ENCODE data around the gene KIF19.
A peak's percentile ranks its signal among the peaks of the same experiment; 100 is the strongest.
"Not testable (repeated sequence)": the region's sequence is repeated elsewhere in the genome, so short reads cannot be mapped to it uniquely, and the experiment has no call there.

KIF19 gene, protein sequence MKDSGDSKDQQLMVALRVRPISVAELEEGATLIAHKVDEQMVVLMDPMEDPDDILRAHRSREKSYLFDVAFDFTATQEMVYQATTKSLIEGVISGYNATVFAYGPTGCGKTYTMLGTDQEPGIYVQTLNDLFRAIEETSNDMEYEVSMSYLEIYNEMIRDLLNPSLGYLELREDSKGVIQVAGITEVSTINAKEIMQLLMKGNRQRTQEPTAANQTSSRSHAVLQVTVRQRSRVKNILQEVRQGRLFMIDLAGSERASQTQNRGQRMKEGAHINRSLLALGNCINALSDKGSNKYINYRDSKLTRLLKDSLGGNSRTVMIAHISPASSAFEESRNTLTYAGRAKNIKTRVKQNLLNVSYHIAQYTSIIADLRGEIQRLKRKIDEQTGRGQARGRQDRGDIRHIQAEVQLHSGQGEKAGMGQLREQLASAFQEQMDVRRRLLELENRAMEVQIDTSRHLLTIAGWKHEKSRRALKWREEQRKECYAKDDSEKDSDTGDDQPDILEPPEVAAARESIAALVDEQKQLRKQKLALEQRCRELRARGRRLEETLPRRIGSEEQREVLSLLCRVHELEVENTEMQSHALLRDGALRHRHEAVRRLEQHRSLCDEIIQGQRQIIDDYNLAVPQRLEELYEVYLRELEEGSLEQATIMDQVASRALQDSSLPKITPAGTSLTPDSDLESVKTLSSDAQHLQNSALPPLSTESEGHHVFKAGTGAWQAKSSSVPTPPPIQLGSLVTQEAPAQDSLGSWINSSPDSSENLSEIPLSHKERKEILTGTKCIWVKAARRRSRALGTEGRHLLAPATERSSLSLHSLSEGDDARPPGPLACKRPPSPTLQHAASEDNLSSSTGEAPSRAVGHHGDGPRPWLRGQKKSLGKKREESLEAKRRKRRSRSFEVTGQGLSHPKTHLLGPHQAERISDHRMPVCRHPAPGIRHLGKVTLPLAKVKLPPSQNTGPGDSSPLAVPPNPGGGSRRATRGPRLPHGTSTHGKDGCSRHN

DNA sequence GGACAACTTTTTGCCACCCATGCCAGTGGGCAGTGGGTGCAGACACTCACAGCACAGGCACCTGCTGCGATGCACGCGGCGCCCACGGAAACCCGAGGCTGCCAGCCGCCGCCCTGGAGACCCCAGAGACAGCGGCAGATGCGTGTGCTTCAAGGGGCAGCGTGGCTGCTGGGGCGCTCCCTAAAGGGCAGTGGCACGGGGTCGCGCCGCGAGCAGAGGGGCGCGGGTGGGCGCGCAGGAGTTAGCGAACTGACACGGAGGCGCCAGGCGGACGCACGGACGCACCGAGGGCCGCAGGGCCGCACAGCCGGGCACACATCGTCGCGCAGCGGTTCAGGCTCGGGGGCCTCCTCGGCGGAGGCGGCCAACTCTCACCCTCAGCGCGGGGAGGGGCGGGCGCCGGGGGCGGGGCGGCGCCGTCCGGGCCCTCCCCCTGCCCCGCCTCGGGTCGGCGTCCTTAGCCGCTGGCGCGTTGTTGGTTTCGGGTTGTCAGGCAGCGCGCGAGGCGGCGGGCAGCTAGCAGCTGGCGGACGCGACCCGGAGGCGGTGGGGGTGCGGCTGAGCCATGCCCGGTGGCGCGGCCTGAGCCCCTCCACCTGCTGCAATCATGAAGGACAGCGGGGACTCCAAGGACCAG lies at the start of gene KIF19:
Gene KIF19, plus strand, starts transcription at position 484 of the 637 bp plus-strand sequence. Its CDS starts 124 bp downstream, at position 608.
- peak; percentile 20 for DNase-seq

DNA sequence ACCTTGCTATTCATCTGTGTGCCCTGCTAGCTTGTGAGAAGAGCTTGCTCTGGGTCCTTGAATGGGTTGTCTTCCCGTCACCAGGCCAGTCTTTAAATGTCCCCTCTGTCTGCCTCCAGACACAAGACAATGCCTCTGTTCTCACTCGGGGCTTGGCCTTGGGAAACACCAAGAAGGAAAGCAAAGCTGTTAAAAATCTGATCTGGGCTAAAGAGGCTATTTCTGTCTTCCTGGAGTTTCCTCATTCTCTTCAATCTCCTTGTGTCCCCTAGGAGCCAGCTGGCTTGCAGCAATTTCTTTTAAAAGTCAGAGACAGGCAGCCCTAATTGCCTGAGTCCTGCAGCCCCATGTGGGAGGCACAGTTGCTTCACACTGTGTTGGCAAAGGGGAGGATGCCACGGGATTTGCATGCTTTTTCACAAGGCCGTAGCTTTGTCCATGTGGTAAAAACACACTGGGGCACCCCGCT lies 49.5 kb upstream of the KIF19 start:
- DNase-seq, result no peak

GRCh38 chr17:74277935-74278334 lies 48.1 kb upstream of the KIF19 start:
- no peak for DNase-seq

GRCh38 chr17:74279617-74280016 lies 46.4 kb upstream of the KIF19 start:
- DNase-seq, result not testable (repeated sequence)

DNA sequence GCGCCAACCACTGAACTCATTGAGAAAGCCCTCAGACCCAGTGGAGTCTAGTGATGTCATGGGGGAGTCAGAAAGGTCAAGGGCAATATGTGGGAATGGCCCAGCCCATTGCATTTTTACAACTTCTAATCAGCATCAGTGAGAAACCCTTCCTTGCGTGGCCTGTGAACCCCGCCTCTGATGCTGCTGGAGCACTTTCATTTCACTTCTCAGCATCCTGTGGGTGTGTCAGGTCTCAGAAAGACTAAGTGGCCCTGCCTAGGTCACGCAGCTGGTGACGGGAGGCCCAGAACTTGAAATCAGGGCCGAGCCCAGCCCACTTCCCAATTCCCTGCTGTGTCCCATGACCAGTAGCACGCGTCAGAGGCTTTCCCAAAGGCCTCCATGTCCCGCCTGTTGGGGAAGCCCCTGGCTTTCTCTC lies 45.9 kb upstream of the KIF19 start:
- no peak for DNase-seq

DNA sequence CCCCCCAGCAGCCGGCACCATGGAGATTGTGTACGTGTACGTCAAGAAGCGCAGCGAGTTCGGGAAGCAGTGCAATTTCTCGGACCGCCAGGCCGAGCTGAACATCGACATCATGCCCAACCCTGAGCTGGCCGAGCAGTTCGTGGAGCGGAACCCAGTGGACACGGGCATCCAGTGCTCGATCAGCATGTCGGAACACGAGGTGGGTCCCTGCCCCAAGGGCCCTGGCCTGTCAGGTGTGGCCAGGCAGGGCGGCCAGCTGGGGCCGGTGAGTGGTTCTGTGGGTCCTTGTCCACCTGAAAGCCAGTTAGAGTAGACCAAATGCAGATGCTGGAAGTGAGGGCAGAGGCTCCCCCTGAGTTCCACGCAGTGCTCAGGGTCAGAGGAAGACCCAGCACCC lies 44.2 kb upstream of the KIF19 start:
- DNase-seq, result no peak

GRCh38 chr17:74282274-74282586 lies 43.8 kb upstream of the KIF19 start:
- DNase-seq, result not testable (repeated sequence)

GRCh38 chr17:74282587-74283370 lies 43.2 kb upstream of the KIF19 start:
- DNase-seq, result no peak

DNA sequence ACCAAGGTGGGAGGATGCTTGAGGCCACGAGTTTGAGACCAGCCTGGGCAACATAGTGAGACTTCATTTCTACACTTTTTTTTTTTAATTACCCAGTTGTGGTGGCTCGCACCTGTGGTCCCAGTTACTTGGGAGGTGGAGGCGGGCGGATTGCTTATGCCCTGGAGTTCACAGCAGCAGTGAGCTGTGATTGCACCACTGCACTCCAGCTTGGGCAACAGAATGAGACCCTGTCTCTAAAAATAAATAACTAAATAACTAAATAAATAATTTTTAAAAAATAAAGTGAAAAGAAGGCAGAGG lies 42.7 kb upstream of the KIF19 start:
- no peak for DNase-seq

- no peak for DNase-seq
Observed at GRCh38 chr17:74287031-74287602, 38.9 kb upstream of the KIF19 start.

DNA sequence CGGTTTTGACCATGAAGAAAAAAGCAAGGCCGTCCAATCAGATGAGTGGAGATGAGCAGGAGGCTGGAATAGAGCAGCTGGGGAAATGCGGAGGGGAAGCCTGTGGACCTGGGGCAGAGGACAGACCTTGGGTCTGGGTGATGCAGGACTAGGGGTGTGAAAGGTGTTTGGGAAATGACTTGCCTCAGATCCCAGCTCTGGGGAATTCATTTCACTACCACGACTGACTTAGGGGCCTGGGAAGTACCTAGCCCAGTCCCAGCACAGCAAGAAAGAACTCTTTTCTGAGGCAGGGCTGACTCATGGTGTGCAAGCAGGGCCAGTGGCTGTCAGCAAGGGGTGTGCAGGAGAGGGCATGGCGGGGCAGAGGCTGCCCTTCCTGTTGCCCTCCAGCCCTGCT lies 37.2 kb upstream of the KIF19 start:
- DNase-seq, result no peak

GRCh38 chr17:74289688-74290087 lies 36.3 kb upstream of the KIF19 start:
- DNase-seq, result no peak

DNA sequence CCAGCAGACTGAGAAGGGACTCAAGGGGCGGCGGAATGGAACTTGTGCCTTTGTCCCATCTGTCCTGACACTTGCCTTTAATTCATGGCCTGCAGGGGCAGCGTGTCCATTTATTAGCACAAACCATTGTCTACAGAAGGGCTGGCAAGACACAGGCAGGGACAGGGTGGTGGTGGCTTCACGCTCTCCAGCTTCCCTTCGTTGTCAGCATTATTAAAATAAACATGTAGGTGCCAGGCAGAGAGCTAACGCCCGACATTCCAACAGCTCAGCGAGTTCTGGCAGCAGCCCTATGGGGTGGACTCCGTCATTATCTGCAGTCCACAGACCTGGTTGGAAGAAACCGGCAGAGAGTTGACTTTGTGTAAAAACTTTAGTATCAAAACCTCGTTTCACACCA lies 35.7 kb upstream of the KIF19 start:
- DNase-seq, result no peak

GRCh38 chr17:74292495-74292894 lies 33.5 kb upstream of the KIF19 start:
- no peak for DNase-seq

- DNase-seq, result no peak
Observed at GRCh38 chr17:74295625-74296547, 30.1 kb upstream of the KIF19 start.

DNA sequence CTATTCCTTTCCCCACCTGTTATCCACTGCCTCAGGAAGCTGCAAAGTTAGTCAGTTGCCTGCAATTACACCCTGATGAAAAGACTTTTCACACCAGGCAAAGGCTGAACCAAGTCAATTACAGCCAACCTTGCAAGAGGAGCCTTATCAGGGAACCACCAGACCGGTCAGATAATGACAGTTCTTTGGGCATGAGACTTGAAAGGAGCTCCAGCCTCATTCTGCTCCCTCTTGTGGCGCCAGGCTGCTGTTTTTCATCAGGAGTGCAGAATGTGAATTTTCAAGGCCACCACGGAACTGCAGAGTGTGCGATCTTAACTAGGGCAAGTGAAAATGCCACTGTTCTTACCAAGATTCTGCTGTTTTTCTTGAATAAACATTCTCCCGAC lies 29.5 kb upstream of the KIF19 start:
- peak; percentile 30 for DNase-seq

DNA sequence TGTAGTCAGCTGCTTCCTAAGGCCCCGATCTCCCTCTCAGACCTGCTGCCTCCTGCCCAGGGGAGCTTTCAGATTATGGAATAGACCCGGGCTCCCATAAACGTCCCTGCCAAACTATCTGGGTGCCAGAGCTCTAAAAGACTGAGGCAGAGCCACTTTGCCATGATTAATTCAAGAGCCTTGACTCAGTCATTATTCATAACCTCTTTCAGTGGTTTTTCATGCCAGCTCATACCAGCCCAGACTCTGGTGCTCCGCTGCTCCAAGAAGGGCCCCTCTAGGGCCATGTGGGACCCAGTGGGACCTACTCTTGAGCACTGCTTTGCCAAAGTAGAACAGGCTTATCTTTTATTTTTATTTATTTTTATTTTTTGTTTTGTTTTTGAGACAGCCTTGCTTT lies 28.1 kb upstream of the KIF19 start:
- no peak for DNase-seq

DNA sequence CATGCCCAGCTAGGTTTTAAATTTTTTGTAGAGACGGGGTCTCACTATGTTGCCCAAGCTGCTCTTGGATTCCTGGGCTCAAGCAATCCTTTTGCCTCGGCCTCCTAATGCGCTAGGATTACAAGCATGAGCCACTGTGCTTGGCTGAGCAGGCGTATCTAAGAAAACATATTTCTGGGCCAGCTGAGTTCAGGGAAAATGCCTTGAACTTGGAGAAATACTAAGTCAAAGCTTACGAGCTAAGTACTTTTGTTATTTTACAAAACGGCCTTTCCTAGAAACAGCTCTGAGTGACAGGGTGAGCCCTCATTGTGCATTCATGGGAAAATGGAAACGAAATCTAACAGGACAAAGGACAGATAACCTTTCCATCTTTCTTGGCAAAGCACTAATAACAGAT lies 27.2 kb upstream of the KIF19 start:
- DNase-seq, result no peak

GRCh38 chr17:74299226-74300009 lies 26.6 kb upstream of the KIF19 start:
- no peak for DNase-seq

GRCh38 chr17:74303305-74303704 lies 22.7 kb upstream of the KIF19 start:
- DNase-seq, result no peak
